Stomach (tissue), 9 donors: ENCODE results near the gene ARMH1. TPM values are rescaled to one million over a fixed set of nuclear protein-coding genes. Genes with fewer than 3 reads are reported as not detected.

ENCODE experiments used
- DNase-seq, 2 donors: peaks; one replicate each; pipeline versions ENCODE4 v3.0.0 to v3.0.0-alpha.2; 2013 to 2019
- H3K27ac ChIP-seq, 5 donors: fragments of 200-600 bp in 4 of 5; sonication (generic) in 4 of 5; one replicate each; pipeline ENCODE4 v1.5.1; 2013 to 2019; ENCODE audit warnings: mild to moderate bottlenecking in 1 of 5, moderate library complexity in 1 of 5
- H3K27me3 ChIP-seq, 3 donors: fragments of 200-600 bp; sonication (generic); one replicate each; pipeline ENCODE4 v1.5.1; 2017 to 2019; ENCODE audit warnings: mixed run types in 1 of 3
- H3K36me3 ChIP-seq, 4 donors: fragments of 200-600 bp; sonication (generic); 1 replicate in 3 of 4; 2 replicates in 1 of 4; pipeline ENCODE4 v1.5.1; 2016 to 2019
- H3K4me1 ChIP-seq, 4 donors: fragments of 200-600 bp; sonication (generic); one replicate each; pipeline ENCODE4 v1.5.1; 2016 to 2019
- H3K4me3 ChIP-seq, 4 donors: fragments of 200-600 bp; sonication (generic) in 3 of 4; one replicate each; pipeline ENCODE4 v1.5.1; 2016 to 2019; ENCODE audit warnings: mild to moderate bottlenecking in 1 of 4
- H3K9me3 ChIP-seq, 4 donors: fragments of 200-600 bp; sonication (generic); one replicate each; pipeline ENCODE4 v1.5.1; 2016 to 2019
- CTCF ChIP-seq, 7 experiments: fragments of 450-650 bp in 4 of 7; fragments of 200-600 bp in 3 of 7; sonication (generic) in 3 of 7; IDR thresholded peaks; one replicate each; pipeline ENCODE4 v1.5.1; 2016 to 2019; ENCODE audit warnings: antibody characterized with exemption in 7 of 7, control low read depth in 2 of 7, mild to moderate bottlenecking in 1 of 7
- EP300 ChIP-seq: sonication (generic); formaldehyde crosslinking; IDR thresholded peaks from one replicate; pipeline ENCODE4 v1.6.1; 2017; ENCODE audit warnings: antibody characterized with exemption
- POLR2A ChIP-seq, 4 donors: fragments of 450-650 bp; IDR thresholded peaks; one replicate each; pipeline ENCODE4 v1.6.1; 2016; ENCODE audit warnings: antibody characterized with exemption in 4 of 4, control low read depth in 2 of 4, mild to moderate bottlenecking in 1 of 4, moderate library complexity in 1 of 4
- POLR2AphosphoS5 ChIP-seq, 3 donors: sonication (generic); formaldehyde crosslinking; IDR thresholded peaks; one replicate each; pipeline ENCODE4 v1.6.1; 2016; ENCODE audit warnings: antibody characterized with exemption in 3 of 3
- WGBS, 5 donors: extraction: QIAGEN DNeasy Blood & Tissue Kit in 3 of 5; methylation state at CpG; one replicate each; pipeline versions ENCODE4 v1.1.5 to v1.1.7; 2013 to 2018; 5-methylcytosine and 5-hydroxymethylcytosine counted together
- intact Hi-C: fragments of 100-400 bp; cut with DNase I; formaldehyde crosslinking; loops from one replicate; pipeline ENCODE4 v1.15.1; 2023; ENCODE audit warnings: low total_unique reads
- polyA plus RNA-seq, 3 donors: library from polyadenylated mRNA; stranded (reverse); fragments of 200-250 nt; gene quantifications; one replicate each; pipeline ENCODE4 v1.2.3, GENCODE V29; 2013
- total RNA-seq, 5 donors: library from RNA; depleted of rRNA; stranded (reverse); fragments of >200 nt; gene quantifications; one replicate each; pipeline versions ENCODE4 v1.1.0 to v1.2.3, GENCODE V29; 2014 to 2016
- donor health status: healthy with polysubstance abuse.
- donor health status: Bipolar disorder and iron deficiency.
- donor health status: healthy.

Gene ARMH1
- total and polyA plus RNA-seq, 8 donors: 3.3 to 8.6 (median 4.4) TPM; not detected in 3

GRCh38 chr1:44652445-44653106, 21.9 kb upstream of the ARMH1 start:
- peak overlapping the region in 1 of 5 donors; percentile 5 for H3K27ac ChIP-seq
- H3K4me3 ChIP-seq: no peak overlapping the region
- H3K27me3 ChIP-seq: no peaks in the 10 kb centered on the region
- intact Hi-C loops: loop anchor here (5.0 kb wide), 1 partner anchor 45 kb away; no protein-coding TSS in a partner anchor
- WGBS, 5 donors: 51 to 62% (median 53%) methylated on average over 7 of the region's 7 CpGs
- peak; percentile 83 to 91 for DNase-seq
- peaks cover 29 to 93% (median 77%) of the 10 kb centered on the region in 4 donors for H3K36me3 ChIP-seq
- TF ChIP-seq EP300 (no peak), CTCF (IDR thresholded peaks at IDR 0.05) (peak in 5 of 7 experiments; percentile 86 to 96 (median 92)), POLR2AphosphoS5 (IDR thresholded peaks at IDR 0.05) (peak in 1 of 3 donors; percentile 51), POLR2A (IDR thresholded peaks at IDR 0.05) (no peak)
- H3K4me1 ChIP-seq: peaks cover 0 to 10% (median 5%) of the 10 kb centered on the region in 4 donors
- no peaks in the 10 kb centered on the region for H3K9me3 ChIP-seq

GRCh38 chr1:44653107-44653964, 21.2 kb upstream of the ARMH1 start:
- H3K4me1 ChIP-seq: peaks cover 0 to 3% (median under 1%) of the 10 kb centered on the region in 4 donors
- DNase-seq: no peak
- no peaks in the 10 kb centered on the region for H3K9me3 ChIP-seq
- 63 to 67% (median 64%) methylated on average over 11 of the region's 11 CpGs for WGBS, 5 donors
- H3K4me3 ChIP-seq: no peak overlapping the region
- intact Hi-C loops: loop anchor here (5.0 kb wide), 1 partner anchor 46 kb away; no protein-coding TSS in a partner anchor
- no peaks in the 10 kb centered on the region for H3K27me3 ChIP-seq
- TF ChIP-seq CTCF (IDR thresholded peaks at IDR 0.05): peak in 1 of 7 experiments; percentile 5
- no peak for TF ChIP-seq POLR2AphosphoS5 (IDR thresholded peaks at IDR 0.05)
- H3K36me3 ChIP-seq: peaks cover 29 to 86% (median 72%) of the 10 kb centered on the region in 4 donors
- H3K27ac ChIP-seq: no peak overlapping the region

DNA sequence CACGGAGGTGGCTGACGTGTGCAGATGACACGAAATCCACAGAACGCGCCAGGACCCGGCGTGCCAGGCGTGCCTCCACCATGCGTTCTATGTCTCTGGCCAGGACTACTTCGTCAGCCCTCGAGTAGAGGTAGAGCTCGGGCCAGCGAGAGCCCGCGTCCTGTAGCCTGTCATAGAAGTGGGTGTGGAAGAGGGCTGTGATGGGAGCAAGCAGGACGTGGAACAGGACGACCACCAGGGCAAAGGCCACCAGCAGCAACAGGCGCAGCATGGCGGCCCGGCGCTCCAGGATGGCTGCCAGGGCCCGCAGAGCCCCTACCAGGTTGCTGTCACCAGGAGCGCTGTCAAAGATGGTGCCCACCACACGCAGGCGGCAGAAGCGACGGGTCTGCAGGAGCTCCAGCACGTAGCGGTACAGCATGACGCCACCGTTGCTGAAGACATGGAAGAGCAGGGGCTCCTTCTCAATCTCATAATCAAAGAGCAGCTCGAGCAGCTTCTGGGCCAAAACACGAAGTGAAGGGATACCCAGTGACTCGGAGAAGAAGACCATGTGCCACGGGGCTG, 19.8 kb upstream of the ARMH1 start:
- no peak for TF ChIP-seq POLR2AphosphoS5 (IDR thresholded peaks at IDR 0.05)
- no peak for TF ChIP-seq POLR2A (IDR thresholded peaks at IDR 0.05)
- no peak for TF ChIP-seq CTCF (IDR thresholded peaks at IDR 0.05)
- TF ChIP-seq EP300: no peak
- H3K27ac ChIP-seq: no peak overlapping the region
- DNase-seq: no peak
- intact Hi-C loops: loop anchor here (5.0 kb wide), 1 partner anchor 47 kb away; no protein-coding TSS in a partner anchor
- no peak overlapping the region for H3K4me3 ChIP-seq
- H3K36me3 ChIP-seq: peaks cover 19 to 80% (median 61%) of the 10 kb centered on the region in 4 donors
- H3K4me1 ChIP-seq: peaks cover 0 to 5% (median under 1%) of the 10 kb centered on the region in 4 donors
- whole genome bisulfite sequencing, 5 donors: 91 to 96% (median 94%) methylated on average over 23 to 35 of the region's 35 CpGs
- no peaks in the 10 kb centered on the region for H3K27me3 ChIP-seq
- no peaks in the 10 kb centered on the region for H3K9me3 ChIP-seq

DNA sequence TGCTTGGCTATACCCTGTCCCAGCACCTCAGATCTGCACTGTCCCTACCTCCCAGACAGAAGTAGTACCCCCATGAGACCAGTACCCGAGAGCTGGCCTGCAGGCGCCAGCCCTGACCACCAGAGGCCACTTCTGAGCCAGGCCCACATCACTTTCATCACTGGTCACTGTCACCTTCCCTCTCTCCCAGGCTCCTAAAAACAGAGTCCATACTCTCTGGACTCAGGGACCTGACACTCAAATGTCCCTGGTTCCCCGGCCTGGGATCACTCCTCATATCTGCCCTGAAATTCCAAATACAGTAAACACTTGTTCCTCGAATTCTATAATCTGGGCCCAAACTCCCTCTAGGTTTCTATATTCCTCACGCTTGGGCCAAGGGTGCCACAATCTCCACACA, 18.9 kb upstream of the ARMH1 start:
- Histone ChIP-seq H3K27me3 (no peaks in the 10 kb centered on the region), H3K36me3 (peaks cover 10 to 71% (median 52%) of the 10 kb centered on the region in 4 donors), H3K27ac (no peak overlapping the region), H3K4me3 (no peak overlapping the region), H3K9me3 (no peaks in the 10 kb centered on the region), H3K4me1 (peaks cover 4 to 14% (median 10%) of the 10 kb centered on the region in 4 donors)
- DNase-seq: no peak
- intact Hi-C loops: no loop called here
- TF ChIP-seq POLR2A (IDR thresholded peaks at IDR 0.05): no peak
- TF ChIP-seq CTCF (IDR thresholded peaks at IDR 0.05): peak in 5 of 7 experiments; percentile 17 to 56 (median 53)
- no peak for TF ChIP-seq POLR2AphosphoS5 (IDR thresholded peaks at IDR 0.05)
- no peak for TF ChIP-seq EP300
- 58 to 73% (median 65%) methylated on average over 5 of the region's 5 CpGs for WGBS, 5 donors
